HG03439 (cell line): ENCODE measurements around the gene UBE2Q1.
A peak's percentile ranks its signal among the peaks of the same experiment; 100 is the strongest.

Source experiments
- ATAC-seq: cut with Tn5 transposase; IDR thresholded peaks from one replicate; pipeline ENCODE4 v1.9.1; 2021; ENCODE audit warnings: mild to moderate bottlenecking, moderate library complexity; ENCODE audit not compliant: unreplicated experiment

Gene UBE2Q1

DNA sequence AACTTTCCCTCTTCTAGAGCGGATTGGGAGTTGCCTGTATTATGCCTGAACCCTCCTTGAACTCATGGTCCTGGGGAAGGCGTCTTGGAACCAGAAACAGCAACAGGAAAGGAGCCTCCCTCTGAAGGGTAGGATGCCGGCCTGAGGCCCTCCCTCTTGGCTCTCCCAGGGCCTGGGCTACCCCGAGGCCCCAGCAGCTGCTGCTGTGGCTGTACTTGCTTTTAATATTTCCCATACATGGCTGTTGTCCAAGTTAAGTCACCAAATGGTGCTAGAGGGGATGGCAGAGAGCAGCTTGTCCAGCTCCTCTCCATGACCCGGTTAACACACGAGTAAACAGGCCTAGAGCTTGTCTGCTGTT is 19.6 kb upstream of the UBE2Q1 start:
- no peak for ATAC-seq

DNA sequence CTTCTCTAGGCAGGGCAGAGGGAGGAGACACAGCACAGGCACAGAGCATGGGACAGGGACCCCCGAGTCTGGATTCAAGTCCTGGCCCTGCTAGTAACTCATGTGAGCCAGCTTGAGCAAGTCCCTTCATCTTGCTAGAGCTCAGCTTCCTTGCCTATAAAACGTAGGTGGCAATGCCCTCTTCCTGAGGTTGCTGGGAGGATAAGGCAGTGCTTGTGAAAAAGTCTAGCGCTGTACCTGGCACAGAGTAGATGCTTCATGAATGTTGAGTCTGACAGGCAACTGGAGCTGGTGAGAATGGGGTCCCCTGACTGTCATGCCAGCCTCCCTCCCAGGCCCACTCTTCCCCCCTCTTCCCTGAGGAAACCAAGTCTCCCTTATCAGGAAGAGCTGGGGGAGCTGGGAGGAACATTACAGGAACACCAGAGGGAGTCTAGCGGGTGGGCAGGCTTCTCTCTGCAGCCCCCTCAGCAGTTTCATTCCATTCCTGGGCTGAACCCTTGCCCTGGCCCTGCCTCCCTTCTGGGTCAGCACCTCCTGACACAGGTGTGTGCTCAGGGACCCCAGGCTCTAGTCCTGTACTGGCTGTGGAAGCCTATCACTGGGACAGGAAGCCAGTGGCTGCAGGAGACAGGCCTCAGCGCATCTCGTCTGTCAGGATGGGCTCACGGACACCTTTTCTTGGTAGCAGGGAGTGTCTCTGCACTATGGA is 19.0 kb upstream of the UBE2Q1 start:
- no peak for ATAC-seq

DNA sequence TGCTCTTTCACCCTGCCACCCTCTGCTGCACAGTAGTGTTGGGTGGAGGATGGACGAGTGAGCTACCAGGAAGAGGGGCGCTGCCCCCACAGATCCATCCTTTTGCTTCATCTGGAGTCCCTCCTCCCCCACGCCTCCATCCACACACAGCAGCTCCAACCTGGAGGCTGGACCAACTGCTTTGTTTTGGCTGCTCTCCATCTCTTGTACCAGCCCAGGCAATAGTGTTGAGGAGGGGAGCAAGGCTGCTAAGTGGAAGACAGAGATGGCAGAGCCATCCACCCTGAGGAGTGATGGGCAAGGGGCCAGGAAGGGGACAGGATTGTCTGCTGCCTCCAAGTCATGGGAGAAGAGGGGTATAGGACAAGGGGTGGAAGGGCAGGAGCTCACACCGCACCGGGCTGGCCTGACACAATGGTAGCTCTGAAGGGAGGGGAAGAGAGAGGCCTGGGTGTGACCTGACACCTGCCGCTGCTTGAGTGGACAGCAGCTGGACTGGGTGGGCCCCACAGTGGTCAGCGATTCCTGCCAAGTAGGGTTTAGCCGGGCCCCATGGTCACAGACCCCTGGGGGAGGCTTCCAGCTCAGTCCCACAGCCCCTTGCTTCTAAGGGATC is 17.6 kb upstream of the UBE2Q1 start:
- no peak for ATAC-seq

DNA sequence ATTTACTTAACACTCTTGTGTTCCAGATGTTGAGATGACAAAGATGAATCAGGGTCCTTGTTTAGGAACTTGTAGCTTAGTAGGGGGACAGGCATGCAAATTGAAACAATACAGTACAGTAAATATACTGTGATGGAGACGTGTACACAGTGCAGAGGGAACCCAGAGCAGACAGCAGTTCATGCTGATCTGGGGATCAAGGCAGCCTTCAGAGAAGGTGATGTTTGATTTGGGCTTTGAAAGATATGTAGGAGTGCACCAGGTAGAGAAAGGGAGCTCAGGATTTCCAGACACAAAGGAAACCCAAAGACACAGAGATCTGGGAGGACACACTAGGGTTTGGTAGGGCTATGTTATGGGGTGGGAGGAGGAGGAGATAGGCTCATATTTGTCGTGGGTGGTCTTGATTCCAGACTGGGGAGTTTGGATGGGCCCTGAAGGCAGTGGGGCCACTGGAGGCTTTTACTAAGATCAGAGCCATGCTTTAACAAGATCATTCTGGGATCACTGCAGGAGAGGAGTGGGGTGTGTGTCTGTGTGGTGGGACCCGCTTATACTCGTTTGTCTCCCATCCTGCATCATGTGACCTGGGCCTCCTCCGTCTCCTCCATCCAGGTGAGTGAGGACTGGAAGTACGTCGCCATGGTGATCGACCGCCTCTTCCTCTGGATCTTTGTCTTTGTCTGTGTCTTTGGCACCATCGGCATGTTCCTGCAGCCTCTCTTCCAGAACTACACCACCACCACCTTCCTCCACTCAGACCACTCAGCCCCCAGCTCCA is 16.9 kb upstream of the UBE2Q1 start:
- ATAC-seq, result no peak

DNA sequence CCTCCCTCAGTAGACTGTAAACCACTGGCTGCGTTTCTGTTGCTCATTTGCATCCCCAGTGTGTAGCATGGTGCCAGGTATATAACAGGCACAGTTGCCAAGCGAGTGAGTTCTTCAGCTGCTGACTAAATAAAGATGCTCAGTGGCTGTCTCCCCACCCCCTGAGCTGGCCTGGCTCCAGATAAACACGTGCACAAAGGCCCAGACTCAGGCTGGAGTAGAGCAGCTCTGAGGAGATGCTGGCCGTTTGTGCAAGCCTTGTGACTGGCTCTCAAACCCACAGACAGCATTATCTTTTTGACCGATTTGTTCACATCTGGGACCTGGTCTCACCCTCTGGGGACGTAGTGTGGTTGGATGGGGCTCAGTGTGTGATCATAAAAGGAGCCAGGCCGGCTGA is 16.3 kb upstream of the UBE2Q1 start:
- ATAC-seq, result no peak

DNA sequence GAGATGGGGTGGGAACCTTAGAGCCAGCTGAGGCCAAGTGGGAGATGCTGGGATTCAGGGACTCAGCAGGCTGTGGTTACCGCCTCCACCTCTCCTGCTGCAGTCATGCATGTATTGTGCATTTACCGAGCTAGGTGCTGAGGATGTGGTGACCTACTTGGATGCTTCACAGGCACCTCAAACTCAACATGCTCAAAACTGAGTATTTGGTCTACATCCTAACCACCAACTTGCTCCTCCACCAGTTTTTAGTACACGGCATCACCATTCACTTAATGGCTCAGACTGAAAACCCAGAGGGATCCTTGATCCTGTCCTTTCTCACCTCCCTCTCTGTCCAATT is 14.7 kb upstream of the UBE2Q1 start:
- ATAC-seq, result no peak

DNA sequence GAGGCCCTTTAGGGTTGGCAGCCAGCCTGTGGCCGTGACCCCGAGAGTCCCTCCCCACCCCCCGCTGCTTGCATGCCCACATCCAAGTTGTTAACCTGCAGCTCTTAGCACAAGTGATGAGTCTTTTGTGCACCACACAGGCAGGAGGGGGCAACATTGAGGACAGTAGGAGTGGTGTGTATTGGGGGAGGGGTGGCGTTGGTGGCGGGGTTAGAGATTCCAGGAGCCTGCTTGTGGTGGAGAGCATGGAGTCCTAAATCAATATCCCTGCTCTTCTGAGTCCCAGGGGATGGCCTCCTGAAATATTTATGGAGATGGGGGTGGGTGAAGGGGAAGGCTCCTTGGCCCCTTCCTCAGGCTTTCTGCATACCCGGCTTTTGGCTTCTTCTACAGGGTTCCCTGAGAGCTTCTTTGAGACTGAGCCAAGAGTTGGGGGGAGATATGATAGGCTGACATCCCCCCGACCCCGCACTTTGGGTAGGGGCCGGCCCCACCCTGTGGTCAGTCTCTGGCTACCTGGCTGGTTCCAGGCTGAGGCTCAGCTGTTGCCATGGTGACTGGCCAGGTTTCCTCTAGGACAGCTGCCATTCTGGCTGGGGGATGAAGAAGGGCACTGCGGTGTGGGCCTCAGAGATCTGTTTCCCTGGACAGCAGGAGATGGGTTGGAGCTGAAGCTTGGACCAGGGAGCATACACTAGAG is 14.2 kb upstream of the UBE2Q1 start:
- no peak for ATAC-seq

DNA sequence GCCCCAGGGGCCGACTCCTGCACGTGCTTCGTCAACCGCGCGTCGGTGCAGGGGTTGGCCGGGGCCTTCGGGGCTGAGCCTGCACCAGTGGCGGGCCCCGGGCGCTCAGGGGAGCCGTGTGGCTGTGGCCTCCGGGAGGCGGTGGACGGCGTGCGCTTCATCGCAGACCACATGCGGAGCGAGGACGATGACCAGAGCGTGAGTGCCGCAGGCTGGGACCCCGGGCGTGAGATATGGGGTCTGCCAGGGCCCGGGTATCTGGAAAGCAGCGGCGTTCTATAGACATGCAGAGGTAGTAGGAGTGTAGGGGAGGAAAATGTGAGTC is 13.5 kb upstream of the UBE2Q1 start:
- ATAC-seq, result no peak

DNA sequence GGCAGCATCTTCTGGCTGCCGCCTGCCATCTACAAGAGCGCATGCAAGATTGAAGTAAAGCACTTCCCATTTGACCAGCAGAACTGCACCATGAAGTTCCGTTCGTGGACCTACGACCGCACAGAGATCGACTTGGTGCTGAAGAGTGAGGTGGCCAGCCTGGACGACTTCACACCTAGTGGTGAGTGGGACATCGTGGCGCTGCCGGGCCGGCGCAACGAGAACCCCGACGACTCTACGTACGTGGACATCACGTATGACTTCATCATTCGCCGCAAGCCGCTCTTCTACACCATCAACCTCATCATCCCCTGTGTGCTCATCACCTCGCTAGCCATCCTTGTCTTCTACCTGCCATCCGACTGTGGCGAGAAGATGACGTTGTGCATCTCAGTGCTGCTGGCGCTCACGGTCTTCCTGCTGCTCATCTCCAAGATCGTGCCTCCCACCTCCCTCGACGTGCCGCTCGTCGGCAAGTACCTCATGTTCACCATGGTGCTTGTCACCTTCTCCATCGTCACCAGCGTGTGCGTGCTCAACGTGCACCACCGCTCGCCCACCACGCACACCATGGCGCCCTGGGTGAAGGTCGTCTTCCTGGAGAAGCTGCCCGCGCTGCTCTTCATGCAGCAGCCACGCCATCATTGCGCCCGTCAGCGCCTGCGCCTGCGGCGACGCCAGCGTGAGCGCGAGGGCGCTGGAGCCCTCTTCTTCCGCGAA is 12.9 kb upstream of the UBE2Q1 start:
- ATAC-seq, result no peak

DNA sequence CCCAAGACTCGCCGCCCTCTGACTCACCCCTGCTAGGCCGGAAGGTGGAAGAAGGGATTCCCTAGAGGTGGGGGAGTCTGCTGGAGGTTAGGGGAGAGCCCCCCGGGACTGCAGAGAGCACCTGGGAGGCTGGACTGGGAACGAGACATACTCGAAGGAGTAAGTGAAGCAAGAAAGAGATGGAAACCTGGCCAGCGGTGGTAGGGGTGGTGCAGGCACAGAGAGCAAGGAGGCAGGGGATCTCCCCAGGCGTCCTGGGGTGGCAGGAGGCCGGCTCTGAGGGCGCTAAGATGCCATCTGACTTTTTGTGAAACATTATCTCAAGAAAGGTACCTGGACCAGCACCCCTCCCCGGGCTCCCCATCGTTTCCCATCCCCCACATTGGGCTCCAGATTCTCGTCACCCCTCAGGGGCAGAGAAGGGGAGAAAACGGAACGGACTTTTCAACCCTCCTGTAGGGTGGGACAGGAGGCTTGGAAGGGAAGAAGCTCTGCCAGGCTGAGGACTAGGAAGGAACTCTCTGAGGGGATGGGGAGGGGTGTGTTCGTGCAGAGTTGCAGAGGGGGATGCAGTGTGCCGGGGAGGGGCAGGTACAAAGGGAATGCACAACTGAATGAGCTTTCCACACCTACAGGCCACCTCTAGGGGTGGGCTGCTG is 9.8 kb upstream of the UBE2Q1 start:
- no peak for ATAC-seq

DNA sequence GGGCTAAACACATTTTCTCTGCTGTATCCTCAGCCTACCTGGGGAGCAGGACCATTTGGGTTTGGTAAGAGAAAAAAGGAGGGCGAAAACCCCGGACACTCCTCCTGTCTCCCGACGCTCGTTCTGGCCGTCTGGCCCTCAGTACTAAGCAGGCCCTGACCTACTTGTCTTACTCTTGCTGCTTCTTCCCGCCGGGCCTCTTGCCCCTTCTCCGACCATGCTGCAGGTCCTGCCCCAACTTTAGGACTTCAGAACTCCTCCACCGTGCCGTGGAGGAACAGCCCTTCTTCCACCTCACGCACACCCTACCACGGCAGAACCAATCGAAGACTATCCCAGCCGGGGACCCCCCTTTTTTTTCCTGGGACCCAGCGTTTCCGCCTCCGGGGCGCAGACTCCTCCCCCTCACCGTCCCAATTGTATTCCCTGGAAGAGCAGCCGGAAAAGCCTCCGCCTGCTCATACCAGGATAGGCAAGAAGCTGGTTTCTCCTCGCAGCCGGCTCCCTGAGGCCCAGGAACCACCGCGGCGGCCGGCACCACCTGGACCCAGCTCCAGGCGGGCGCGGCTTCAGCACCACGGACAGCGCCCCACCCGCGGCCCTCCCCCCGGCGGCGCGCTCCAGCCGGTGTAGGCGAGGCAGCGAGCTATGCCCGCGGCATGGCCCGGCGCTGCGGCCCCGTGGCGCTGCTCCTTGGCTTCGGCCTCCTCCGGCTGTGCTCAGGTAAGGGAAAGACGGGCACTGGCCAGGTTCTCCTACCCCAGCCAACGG is 9.1 kb upstream of the UBE2Q1 start, which contains the start of gene CHRNB2:
TSS of gene CHRNB2 (plus strand) at position 393 of the 771 bp plus-strand sequence. CDS start at position 660, 267 bp downstream.
- no peak for ATAC-seq

DNA sequence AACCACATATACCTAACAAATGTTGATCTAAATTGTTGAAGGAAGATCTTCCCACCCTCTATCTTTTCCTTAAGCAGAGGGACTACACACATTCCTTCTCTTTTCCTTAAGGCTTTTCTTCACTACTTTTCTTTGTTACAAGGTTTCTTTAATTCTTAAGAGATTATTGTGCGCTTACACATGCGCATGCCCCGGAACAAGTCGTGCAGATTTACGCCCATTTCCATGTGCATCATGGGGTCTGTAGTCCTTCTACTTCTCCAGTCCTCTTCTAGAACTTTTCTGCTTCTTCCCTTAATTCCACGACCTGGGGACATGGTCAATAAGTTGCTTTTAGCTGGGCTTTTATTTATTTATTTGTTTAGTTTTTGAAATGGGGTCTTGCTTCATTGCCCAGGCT is 7.4 kb upstream of the UBE2Q1 start:
- no peak for ATAC-seq

DNA sequence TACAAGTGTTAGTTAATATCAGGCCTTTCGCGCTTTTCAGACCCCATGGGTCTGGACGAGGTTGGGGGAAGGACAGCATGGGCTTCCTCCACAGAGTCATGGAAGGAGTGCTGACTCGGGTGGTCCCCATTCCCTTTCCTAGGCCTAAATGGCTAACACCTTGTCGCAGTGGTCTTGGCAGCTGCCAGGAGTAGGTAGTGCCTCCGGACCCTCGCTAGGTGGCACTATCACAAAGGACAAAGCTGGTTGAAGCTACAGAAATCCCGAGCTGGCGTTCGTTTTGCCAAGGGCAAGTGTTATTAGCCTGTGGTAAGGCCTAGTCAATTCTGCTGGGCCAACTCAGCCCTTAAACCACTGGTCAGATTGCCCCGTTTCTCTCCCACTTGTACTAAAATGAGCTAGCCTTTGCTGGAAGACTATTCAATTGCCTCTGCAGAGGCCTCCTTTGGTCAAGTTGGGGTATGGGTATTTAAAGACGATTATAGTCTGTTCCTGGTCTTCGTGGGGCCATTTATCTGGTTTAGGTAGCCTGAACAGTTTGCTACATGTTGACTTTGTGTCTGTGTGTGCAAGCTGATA is 1.1 kb upstream of the UBE2Q1 start:
- peak; percentile 43 for ATAC-seq

DNA sequence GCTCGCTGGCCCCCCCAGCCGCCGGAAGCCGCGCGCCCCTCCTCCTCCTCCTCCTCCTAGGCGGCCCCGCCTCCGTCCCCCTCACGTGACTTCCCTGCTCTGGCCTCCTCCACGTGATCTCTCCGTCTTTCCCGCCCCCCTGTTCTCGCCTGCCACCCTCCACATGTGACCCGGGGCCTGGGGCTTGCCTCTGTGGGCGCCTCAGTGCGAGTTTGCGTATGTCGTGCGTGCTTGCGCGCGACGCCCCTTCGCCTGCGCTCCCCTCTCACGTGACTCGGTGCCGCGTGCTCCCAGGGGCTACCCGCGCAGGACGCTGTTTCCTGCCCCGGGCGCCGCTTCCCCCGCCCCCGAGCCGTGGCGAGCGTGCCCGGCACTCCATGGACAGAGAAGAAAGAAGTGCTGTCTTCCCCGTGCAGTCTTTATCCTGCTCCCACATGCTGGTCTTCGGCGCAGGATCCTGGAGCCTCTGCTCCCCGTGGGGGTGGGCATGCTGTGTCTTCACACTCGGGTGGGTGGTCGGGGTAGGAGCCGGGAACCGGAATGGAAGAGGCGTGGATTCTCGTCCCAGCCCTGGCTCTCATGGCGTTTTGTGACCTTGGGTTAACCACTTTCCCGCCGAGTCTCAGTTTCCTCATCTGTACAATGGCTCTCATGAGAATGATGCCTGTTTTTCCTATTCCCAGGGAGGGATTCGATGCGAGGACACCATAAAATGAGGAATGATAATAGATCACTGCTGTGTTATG is 431 bp upstream of the UBE2Q1 start:
- ATAC-seq, result peak; percentile 82

DNA sequence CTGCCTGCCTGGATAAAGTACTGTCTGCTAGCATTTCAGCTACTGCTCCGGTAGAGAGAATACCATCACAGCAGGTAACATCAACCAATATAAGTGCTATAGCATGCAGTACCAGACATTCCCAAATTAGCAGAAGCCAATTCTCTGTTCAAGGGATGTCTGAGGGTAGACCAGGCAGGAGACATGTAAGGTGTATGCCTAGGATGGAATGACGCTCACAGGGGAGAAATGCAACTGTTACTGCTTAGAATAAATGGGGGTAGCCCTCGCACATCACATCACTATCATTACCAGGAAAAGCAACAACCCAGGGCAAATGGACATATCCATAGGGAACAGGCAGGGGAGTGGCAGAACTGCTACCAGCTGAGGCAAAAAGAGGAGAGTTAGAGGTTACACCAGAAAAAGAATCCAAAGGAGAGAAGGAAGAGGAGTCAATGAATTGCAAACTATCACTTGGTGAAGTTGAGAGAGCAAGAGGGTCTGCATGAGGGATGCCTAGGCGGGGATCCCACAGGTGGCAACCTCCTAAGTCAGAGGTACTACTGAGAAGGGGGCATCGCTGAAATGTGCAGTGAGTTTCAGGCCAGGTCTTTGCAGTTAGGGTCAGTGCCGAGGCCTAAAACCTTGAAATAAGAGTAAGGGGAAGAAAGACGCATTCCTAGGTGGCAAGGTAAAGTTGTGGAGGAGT is 1.1 kb downstream of the UBE2Q1 start:
- ATAC-seq, result no peak

DNA sequence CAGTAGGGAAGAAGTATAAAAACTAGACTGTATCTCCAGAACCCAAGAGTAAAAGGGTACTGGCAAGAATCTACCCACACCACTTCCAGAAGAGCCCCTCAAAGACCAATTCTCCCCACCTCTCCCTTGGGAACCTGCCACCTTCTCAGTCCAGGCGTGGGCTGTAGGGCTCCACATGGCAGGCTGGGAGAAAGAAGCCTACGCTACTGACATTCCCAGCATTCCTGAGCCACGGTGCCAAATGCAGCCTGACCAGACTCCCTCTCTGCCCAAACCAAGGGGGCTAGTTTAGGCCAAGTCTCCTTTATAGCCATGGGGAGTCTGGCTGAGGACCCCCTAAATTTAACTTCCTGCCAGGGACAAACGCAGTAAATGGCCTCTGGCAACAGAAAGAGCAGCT is 2.0 kb downstream of the UBE2Q1 start:
- ATAC-seq, result no peak

DNA sequence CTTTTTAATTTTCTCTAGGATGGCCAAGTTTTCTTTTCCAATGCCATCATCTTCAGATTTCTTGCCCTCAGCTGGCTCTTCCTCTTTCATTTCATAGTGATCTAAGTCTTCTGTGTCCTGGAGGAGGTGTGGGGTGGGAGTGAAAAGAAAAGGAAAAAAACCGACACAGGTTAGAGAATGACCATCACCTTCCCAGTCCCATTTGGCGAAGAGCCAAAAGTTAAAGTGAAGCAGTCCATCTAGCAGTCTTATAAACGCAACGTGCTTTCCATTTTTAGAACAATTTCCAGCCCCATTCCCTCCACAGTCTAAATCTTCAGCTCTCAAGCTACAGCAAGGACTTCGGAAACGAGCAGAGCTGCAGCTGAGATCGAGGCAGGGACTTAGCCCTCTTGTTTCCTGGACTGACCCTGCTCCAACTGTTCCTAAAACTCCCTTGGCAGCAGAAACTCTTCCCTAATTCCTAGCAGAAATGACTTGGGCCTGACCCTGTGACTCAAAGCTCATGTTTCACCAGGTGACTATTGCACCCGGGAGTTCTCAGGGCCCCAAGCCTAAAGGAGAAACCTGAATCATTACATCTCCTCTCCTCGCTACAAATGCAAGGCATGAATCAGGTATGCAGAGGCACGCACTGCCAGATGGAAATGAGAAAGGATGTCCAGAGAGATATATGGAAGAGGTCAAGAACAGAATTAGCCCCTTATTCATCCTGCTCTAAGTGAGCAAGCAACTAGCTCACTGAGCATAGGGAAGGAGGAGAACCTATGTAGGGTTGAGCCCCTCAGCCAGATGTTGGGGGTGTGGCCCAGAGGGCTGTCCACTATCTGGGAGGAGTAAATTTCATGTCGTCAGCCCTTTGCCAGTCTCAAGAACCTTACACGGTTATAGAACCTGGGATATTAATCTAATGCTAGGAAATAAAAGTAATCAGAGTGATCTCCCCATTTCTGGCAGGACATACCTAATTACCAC is 5.1 kb downstream of the UBE2Q1 start:
- ATAC-seq, result no peak
